Stimulated activated CD4-positive, alpha-beta T cell treated with anti-CD3 and anti-CD28 coated beads, Interleukin-1b, Interleukin-23, amount 100 ng/mL, for 48 hours (primary cell): ENCODE data around the gene XYLT2.
A peak's percentile ranks its signal among the peaks of the same experiment; 100 is the strongest.

ENCODE experiments used
- DNase-seq: peaks from one replicate; pipeline ENCODE4 v3.0.0-alpha.2; 2020

XYLT2 gene

GRCh38 chr17:50352072-50352692 lies 6.3 kb downstream of the XYLT2 start:
- no peak for DNase-seq

GRCh38 chr17:50352693-50353599 lies 7.0 kb downstream of the XYLT2 start:
- no peak for DNase-seq

- DNase-seq = no peak
Measured at GRCh38 chr17:50353600-50354195, 7.8 kb downstream of the XYLT2 start.

- DNase-seq = no peak
Measured at GRCh38 chr17:50354198-50354597, 8.3 kb downstream of the XYLT2 start.

GRCh38 chr17:50354776-50355175 lies 8.8 kb downstream of the XYLT2 start:
- DNase-seq = no peak

- DNase-seq = no peak
Measured at GRCh38 chr17:50355336-50355700, 9.4 kb downstream of the XYLT2 start.

GRCh38 chr17:50355701-50356341 lies 9.9 kb downstream of the XYLT2 start:
- no peak for DNase-seq

GRCh38 chr17:50356418-50356817 lies 10.5 kb downstream of the XYLT2 start:
- no peak for DNase-seq

- DNase-seq = no peak
Measured at GRCh38 chr17:50356892-50357510, 11.1 kb downstream of the XYLT2 start.

GRCh38 chr17:50358177-50358576 lies 12.3 kb downstream of the XYLT2 start:
- DNase-seq = no peak

- no peak for DNase-seq
Measured at GRCh38 chr17:50359005-50359699, 13.2 kb downstream of the XYLT2 start.

- DNase-seq = no peak
Measured at GRCh38 chr17:50359998-50360461, 14.1 kb downstream of the XYLT2 start.

GRCh38 chr17:50360486-50361115 lies 14.7 kb downstream of the XYLT2 start:
- no peak for DNase-seq

- peak; percentile 57 for DNase-seq
Measured at GRCh38 chr17:50361561-50362480, 15.9 kb downstream of the XYLT2 start.

- no peak for DNase-seq
Measured at GRCh38 chr17:50362661-50363060, 16.7 kb downstream of the XYLT2 start.

GRCh38 chr17:50363217-50364060 lies 17.5 kb downstream of the XYLT2 start:
- no peak for DNase-seq

GRCh38 chr17:50364061-50364458 lies 18.1 kb downstream of the XYLT2 start:
- no peak for DNase-seq

- DNase-seq = no peak
Measured at GRCh38 chr17:50364715-50365114, 18.8 kb downstream of the XYLT2 start.

- DNase-seq = no peak
Measured at GRCh38 chr17:50365165-50365564, 19.2 kb downstream of the XYLT2 start.
